Adrenal gland (tissue), 5 donors: ENCODE results near the gene FAM181B.

Experiments used
- CTCF ChIP-seq, 6 experiments: fragments of 450-650 bp in 4 of 6; fragments of 200-600 bp in 2 of 6; sonication (generic) in 1 of 6; IDR thresholded peaks; 1 replicate in 5 of 6; 2 replicates in 1 of 6; pipeline versions ENCODE4 v1.5.1 to v1.8.0; 2016 to 2021; ENCODE audit warnings: antibody characterized with exemption in 6 of 6, mild to moderate bottlenecking in 2 of 6, moderate library complexity in 1 of 6
- POLR2A ChIP-seq, 2 donors: fragments of 450-650 bp; IDR thresholded peaks; one replicate each; pipeline ENCODE4 v1.6.1; 2017; ENCODE audit warnings: antibody characterized with exemption in 2 of 2, mild to moderate bottlenecking in 2 of 2, moderate library complexity in 1 of 2
- donor health status: DM: no; HTN: no; CAD: no.

DNA sequence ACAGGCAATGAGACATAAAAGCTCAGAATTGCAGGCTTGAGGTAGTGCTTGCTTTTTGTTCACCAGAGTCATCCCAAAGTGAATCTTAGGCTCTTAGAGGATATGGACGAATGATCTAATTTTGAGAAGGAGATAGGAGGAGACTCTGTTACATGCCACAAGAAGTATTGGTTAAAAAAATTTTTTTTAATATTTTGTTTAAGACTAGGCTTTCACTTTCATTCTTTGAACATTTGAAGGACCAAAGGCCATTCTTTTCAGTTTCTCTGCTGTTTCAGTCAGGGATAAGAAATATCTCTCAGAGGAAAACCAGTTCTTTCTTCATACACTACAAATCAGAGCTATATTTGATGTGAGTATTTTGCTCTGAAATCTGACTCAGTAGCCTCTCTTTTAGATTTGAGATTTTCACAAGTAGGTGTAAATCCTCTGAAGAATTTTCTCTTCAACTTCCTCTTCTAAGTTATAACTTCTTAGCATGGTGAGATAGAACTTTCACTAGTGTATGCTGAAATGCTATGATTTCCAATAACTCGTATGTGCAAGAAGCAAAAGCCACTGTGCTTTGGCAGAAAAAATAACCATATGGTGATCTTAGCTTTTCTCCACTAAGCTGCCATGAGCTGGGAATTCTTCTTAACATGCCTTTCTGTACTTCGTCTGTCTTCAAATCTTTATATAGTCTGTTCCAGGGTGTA, 24.1 kb upstream of the FAM181B start:
- TF ChIP-seq CTCF (IDR thresholded peaks at IDR 0.05) (no peak), POLR2A (IDR thresholded peaks at IDR 0.05) (no peak)
